Right atrium auricular region (tissue), 2 donors: ENCODE data around the gene MYLK3. TPM values are rescaled to one million over a fixed set of nuclear protein-coding genes. Genes with fewer than 3 reads are reported as not detected.

ENCODE experiments used
- DNase-seq: peaks from one replicate; pipeline ENCODE4 v3.0.0-alpha.2; 2019; ENCODE audit warnings: low spot score
- H3K27ac ChIP-seq, 2 donors: fragments of 200-600 bp; sonication (generic); 1 replicate in 1 of 2; 2 replicates in 1 of 2; pipeline ENCODE4 v1.5.1; 2016 to 2019
- H3K27me3 ChIP-seq, 2 donors: fragments of 200-600 bp; sonication (generic); one replicate each; pipeline versions ENCODE4 v1.5.1 to v1.6.0; 2017 to 2019
- H3K36me3 ChIP-seq: fragments of 200-600 bp; sonication (generic); one replicate; pipeline ENCODE4 v1.5.1; 2016
- H3K4me1 ChIP-seq, 2 donors: fragments of 200-600 bp; sonication (generic); one replicate each; pipeline versions ENCODE4 v1.5.1 to v1.6.0; 2017 to 2019
- H3K4me3 ChIP-seq, 2 donors: fragments of 200-600 bp; sonication (generic); 1 replicate in 1 of 2; 2 replicates in 1 of 2; pipeline ENCODE4 v1.5.1; 2017 to 2019; ENCODE audit warnings: mild to moderate bottlenecking in 1 of 2, moderate library complexity in 1 of 2
- H3K9me3 ChIP-seq, 2 donors: fragments of 200-600 bp; sonication (generic); one replicate each; pipeline ENCODE4 v1.5.1; 2019
- CTCF ChIP-seq, 2 donors: fragments of 200-600 bp; sonication (generic); IDR thresholded peaks; one replicate each; pipeline ENCODE4 v1.5.1; 2019; ENCODE audit warnings: antibody characterized with exemption in 2 of 2
- total RNA-seq, 2 donors: library from RNA; depleted of rRNA; stranded (reverse); fragments of >200 nt; gene quantifications; one replicate each; pipeline ENCODE4 v1.1.0, GENCODE V29; 2016

The MYLK3 gene
- total RNA-seq, 2 donors from 2014 or later = 275 to 456 TPM

- DNase-seq = no peak
- H3K4me3 ChIP-seq = no peak overlapping the region
- H3K4me1 ChIP-seq = peaks cover 0 to 46% of the 10 kb centered on the region in 2 donors
- peak overlapping the region; percentile 74 to 76 for H3K27ac ChIP-seq
- peaks cover 51% of the 10 kb centered on the region for H3K36me3 ChIP-seq
- H3K27me3 ChIP-seq = no peaks in the 10 kb centered on the region
- H3K9me3 ChIP-seq = no peaks in the 10 kb centered on the region
- TF ChIP-seq CTCF (IDR thresholded peaks at IDR 0.05) = no peak
These were observed 34.5 kb downstream of the MYLK3 start for GRCh38 chr16:46713634-46714033.

DNA sequence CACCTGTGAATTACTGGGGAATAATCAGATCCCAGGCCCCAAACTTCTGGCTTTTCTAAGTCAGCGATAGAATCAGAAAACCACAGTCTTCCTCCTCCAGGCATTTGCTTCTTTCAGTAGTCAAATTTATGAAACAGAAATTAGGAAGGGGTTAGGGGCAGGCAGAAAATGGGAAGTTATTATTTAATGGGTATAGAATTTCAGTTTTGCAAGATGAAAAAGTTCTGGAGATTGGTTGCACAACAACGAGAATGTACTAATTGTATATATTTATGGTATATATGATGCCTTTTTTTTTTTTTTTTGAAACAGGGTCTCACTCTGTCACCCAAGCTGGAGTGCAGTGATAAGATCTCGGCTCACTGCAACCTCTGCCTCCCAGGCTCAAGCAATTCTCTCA lies 35.2 kb downstream of the MYLK3 start:
- peak overlapping the region; percentile 74 to 76 for H3K27ac ChIP-seq
- H3K4me1 ChIP-seq = peaks cover 0 to 46% of the 10 kb centered on the region in 2 donors
- no peak overlapping the region for H3K4me3 ChIP-seq
- no peak for TF ChIP-seq CTCF (IDR thresholded peaks at IDR 0.05)
- peaks cover 52% of the 10 kb centered on the region for H3K36me3 ChIP-seq
- H3K27me3 ChIP-seq = no peaks in the 10 kb centered on the region
- H3K9me3 ChIP-seq = no peaks in the 10 kb centered on the region
- no peak for DNase-seq

GRCh38 chr16:46711106-46712058 lies 36.8 kb downstream of the MYLK3 start:
- Histone ChIP-seq H3K27ac (peak overlapping the region; percentile 74 to 76), H3K36me3 (peaks cover 52% of the 10 kb centered on the region), H3K4me3 (no peak overlapping the region), H3K4me1 (peaks cover 0 to 38% of the 10 kb centered on the region in 2 donors), H3K9me3 (no peaks in the 10 kb centered on the region), H3K27me3 (no peaks in the 10 kb centered on the region)
- no peak for DNase-seq
- TF ChIP-seq CTCF (IDR thresholded peaks at IDR 0.05) = no peak

- no peak overlapping the region for H3K4me3 ChIP-seq
- DNase-seq = no peak
- peak overlapping the region in 1 of 2 donors; percentile 76 for H3K27ac ChIP-seq
- H3K36me3 ChIP-seq = peaks cover 58% of the 10 kb centered on the region
- no peak for TF ChIP-seq CTCF (IDR thresholded peaks at IDR 0.05)
- H3K4me1 ChIP-seq = peaks cover 0 to 28% of the 10 kb centered on the region in 2 donors
- no peaks in the 10 kb centered on the region for H3K9me3 ChIP-seq
- no peaks in the 10 kb centered on the region for H3K27me3 ChIP-seq
These were observed 38.6 kb downstream of the MYLK3 start for GRCh38 chr16:46709469-46710005.

GRCh38 chr16:46706642-46707041 lies 41.5 kb downstream of the MYLK3 start:
- Histone ChIP-seq H3K27ac (no peak overlapping the region), H3K36me3 (peaks cover 74% of the 10 kb centered on the region), H3K4me3 (no peak overlapping the region), H3K27me3 (no peaks in the 10 kb centered on the region), H3K9me3 (no peaks in the 10 kb centered on the region), H3K4me1 (peaks cover 0 to 5% of the 10 kb centered on the region in 2 donors)
- TF ChIP-seq CTCF (IDR thresholded peaks at IDR 0.05) = no peak
- no peak for DNase-seq
